HG03064 (cell line): ENCODE measurements around the gene MAP3K9.

Experiments used
- ATAC-seq: cut with Tn5 transposase; IDR thresholded peaks from one replicate; pipeline ENCODE4 v1.9.1; 2021; ENCODE audit warnings: low read depth; ENCODE audit not compliant: unreplicated experiment

The MAP3K9 gene

GRCh38 chr14:70789361-70789760, 20.0 kb downstream of the MAP3K9 start:
- ATAC-seq = no peak

DNA sequence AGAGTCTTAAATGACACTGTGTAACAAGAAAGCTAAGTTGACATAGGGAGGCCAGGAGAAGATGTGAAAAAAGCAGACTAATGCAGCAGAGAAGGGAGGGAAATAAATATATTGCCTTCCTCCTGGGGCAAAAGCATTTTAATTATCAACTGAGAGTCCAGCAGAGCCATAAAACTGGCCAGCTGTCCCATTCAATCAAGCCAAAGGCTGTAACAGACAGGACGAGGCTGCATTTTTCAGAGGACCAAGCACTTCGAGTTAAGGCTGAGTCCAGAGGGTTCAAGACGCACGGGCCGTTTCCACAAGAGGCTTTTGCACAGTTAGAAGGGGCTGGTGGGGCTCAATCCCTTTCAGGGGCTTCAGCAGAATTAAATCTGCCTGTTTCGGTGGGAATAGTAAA, 20.4 kb downstream of the MAP3K9 start:
- no peak for ATAC-seq

DNA sequence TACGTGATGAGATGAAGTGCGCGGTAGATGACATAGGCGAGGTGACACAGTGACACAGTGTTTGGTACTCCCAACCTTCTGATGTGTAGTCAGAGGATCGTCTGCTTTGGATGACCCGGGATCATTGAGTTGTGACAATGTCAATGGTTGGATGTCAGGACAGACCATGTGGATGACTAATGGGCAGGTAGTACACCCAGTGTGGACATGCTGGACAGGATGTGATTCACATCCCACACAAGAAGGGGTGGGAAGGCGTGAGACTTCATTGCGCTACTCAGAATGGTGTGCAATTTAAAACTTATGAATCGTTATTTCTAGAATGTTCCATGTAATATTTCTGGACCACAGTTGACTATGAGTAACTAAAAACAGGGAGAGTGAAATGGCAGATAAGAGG, 23.8 kb downstream of the MAP3K9 start:
- ATAC-seq = no peak

- ATAC-seq = no peak
These were observed 24.4 kb downstream of the MAP3K9 start for GRCh38 chr14:70784886-70785285.

GRCh38 chr14:70782361-70782760, 27.0 kb downstream of the MAP3K9 start:
- no peak for ATAC-seq

DNA sequence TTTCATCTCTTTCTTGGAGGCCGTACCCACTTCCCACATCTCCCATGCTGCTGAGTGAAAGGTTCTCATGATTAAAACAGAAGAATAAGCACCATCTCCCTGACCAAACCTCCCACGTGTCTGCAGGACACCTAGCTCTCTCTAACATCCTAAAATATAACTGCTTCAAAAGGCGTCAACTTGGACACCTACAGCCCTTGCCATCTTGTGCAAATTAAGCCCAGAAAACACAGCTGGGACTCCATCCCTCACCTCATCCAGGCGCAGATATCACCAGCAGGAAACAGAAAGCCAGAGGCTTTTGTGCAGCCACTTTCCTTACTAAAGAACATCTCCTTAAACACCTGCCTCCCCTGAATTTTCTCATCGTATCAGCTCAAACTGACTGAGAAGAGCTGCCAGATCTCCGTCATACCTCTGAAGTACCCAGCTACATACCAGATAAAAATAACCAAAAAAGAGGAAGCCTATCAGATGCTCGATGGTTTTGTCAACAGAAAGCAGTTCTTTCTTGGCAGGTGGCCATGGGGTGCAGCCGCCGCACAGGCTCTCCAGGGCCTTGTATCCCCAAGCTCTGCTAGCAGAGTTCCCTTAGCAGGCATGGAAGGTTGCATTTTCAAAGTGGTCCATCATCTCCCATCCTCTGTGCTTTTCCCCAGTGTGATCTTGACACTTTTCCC, 28.8 kb downstream of the MAP3K9 start:
- no peak for ATAC-seq

DNA sequence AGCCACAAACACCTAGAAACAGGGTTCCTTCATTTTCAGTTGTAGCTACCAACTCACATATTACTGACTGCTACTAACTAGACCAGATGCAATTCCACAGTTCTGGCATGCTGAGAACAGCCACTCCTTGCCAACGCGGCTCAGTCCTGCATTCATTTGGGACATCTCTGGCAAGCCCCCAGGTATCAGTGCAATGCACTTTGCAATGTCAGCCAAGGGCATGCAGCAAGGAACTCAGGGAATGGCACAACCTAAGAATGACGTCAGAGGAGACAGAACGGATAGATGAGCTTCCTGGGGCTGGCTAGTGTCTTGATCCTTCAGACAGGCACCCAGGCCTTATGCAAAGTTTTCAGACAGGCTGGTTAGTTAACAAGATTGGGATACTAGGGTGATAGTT, 29.6 kb downstream of the MAP3K9 start:
- ATAC-seq = no peak

- ATAC-seq = no peak
These were observed 33.1 kb downstream of the MAP3K9 start for GRCh38 chr14:70776197-70776596.

- ATAC-seq = no peak
These were observed 36.0 kb downstream of the MAP3K9 start for GRCh38 chr14:70773182-70773862.

DNA sequence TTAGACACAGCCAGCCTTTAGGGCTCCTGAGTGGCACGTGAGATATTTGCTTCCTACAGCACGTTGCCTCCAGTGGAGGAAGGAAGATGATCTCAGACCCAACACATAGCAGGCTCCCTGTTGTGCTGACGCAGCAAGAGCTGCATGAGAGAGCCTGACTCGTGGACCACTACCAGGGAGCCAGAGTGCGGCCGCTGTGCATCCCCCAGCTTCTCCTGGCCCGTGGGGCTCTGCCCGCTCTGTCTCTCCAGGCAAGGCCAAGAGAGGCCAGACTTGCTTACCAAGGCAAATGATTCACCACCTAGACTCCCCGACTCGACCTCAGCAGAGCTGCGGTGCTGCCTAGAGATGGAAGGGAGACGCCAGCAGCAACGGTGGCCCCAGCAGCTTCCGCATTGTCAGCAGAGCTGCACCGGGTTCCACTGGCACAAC, 37.5 kb downstream of the MAP3K9 start:
- no peak for ATAC-seq

DNA sequence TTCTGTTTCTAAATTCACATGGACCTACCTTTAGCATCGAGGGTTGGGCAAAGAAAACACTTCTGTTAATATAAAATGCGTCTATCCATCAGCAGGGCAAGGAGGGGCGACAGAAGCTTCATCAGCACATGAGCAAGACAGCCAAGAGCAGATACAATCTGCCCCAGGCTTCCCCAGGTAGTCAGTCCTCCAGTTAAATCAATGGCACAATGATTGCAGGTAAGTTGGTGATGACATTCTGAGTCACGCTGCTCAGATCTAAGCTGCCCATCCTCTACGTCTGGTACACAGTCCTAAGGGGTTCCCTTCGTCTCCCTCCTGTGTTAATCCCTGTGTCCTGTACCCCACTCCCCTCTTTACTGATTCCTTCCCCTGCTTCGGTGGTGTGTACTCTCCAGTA, 38.8 kb downstream of the MAP3K9 start:
- ATAC-seq = no peak

GRCh38 chr14:70759398-70759797, 49.9 kb downstream of the MAP3K9 start:
- ATAC-seq = no peak

- ATAC-seq = no peak
These were observed 53.7 kb downstream of the MAP3K9 start for GRCh38 chr14:70755655-70756054.

- ATAC-seq = no peak
These were observed 54.3 kb downstream of the MAP3K9 start for GRCh38 chr14:70754991-70755390.

DNA sequence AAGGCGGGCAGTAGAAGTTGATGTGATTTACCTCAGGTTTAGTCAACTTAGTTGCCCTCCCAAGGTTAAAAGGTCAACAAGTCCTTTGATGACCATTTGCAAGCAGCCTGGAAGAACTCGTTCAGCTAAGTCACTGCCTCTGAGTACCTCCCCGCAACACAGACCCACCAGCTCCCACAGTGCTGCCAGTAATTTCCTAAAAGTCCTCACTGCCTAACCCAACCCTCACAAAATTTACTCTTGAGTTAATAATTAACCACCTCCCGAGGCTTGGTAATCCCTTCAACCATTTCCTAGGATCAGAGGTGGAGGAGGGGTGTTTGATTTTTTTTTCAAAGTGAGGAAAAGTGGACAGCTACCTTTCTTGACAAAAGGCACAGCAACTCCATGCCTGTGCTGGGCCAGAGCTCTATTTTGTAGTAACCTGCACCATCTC, 55.8 kb downstream of the MAP3K9 start:
- ATAC-seq = no peak

DNA sequence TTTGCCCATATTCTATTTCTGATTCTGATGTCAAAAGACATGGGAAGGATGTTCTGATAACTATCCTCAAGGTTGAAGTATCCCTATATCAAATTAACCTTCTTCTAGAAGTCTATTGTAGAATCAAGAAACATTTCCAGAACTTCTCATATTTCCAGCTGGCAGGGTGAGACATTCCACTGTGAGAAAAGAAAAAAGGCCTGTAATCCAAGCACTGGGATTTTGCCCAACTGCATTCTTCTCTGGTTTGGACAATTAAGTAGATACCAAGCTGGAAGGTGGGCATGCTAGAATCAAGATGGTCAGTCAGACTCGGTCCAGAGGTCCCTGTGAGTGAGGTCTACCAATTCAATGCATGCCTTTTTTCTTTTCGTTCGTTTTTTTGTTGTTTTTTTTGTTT, 60.9 kb downstream of the MAP3K9 start:
- no peak for ATAC-seq

DNA sequence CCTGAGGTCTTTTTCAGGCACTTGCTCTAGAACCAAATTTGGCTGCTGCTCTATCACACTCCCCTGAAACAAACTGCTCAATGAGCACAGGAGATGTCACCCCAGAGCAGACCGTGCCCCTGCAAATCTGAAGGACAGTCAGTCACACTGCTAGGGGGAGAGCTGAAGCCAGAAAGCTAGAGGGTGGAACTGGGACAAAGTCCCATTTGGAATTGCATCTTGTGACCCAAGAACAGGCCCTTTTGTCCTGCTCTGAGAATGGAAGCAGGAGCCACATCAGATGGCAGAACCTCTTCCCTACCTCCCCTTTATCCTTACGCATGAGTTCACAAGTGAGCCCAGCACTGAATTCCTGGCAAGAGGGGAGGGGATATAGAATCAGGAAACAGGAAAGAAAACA, 64.7 kb downstream of the MAP3K9 start:
- no peak for ATAC-seq

DNA sequence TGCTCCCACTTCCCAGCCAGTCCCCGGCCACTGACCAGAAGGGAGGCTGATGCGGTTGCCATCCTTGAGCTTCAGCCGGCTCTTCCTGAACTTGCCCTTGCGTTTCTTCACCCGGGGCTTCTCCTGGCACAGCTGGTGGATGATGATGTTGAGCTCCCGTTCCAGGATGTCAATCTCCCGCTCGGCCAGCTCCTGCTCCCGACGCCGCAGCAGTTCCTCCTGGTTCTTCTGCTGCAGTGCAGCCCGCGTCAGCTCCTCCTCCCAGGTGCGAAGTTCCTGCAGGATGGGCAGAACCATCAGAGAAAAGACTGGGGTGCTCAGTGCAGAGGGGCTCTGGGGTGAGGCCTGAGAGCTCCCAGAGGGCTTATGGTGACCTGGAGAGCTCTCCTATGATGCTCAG, 67.0 kb downstream of the MAP3K9 start:
- ATAC-seq = no peak

- ATAC-seq = no peak
These were observed 67.8 kb downstream of the MAP3K9 start for GRCh38 chr14:70741482-70741881.

DNA sequence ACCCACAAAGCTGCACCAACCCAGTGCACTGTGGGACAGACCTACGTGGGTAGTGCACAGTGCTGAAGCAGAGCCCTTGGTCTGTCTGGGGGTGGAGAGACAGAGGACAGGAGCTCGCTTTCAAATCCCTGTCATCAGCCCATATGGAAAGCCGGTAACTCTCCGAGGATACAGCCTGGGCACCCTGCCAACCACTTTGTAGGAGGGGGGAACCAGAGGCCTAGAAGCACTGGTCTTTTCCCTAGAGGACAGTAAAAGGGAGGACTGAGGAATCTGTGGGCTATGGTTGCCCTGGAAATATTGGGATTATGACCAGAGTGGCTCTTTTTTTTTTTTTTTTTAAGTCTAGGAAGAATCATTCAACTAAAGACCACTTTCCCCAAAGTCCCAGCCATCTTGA, 74.3 kb downstream of the MAP3K9 start:
- ATAC-seq = no peak

- ATAC-seq = no peak
These were observed 77.7 kb downstream of the MAP3K9 start for GRCh38 chr14:70731447-70732239.

- ATAC-seq = no peak
These were observed 78.9 kb downstream of the MAP3K9 start for GRCh38 chr14:70730393-70730792.
